Smooth muscle cell (in vitro differentiated cells): ENCODE data around the gene TRANK1. TPM values are rescaled to one million over a fixed set of nuclear protein-coding genes. Genes with fewer than 3 reads are reported as not detected.
"Not testable (repeated sequence)": the region's sequence is repeated elsewhere in the genome, so short reads cannot be mapped to it uniquely, and the experiment has no call there.

Experiments used
- DNase-seq: peaks from one replicate; lab custom pipeline; 2025; ENCODE audit not compliant: unreplicated experiment; lab: John Stamatoyannopoulos, UW
- H2AFZ ChIP-seq: fragments of 200-600 bp; sonication (generic); 2 replicates; pipeline ENCODE4 v1.6.0; 2016; ENCODE audit warnings: antibody characterized with exemption, low read depth, mild to moderate bottlenecking
- H3F3A ChIP-seq: fragments of 200-600 bp; sonication (generic); 2 replicates; pipeline ENCODE4 v1.6.0; 2017; ENCODE audit warnings: antibody characterized with exemption, low read depth
- H3K27ac ChIP-seq: fragments of 200-600 bp; sonication (generic); 2 replicates; pipeline ENCODE4 v1.5.1; 2016; ENCODE audit warnings: low read depth, mild to moderate bottlenecking
- H3K27me3 ChIP-seq: fragments of 200-600 bp; sonication (generic); 2 replicates; pipeline ENCODE4 v1.6.1; 2016; ENCODE audit warnings: low read depth, mild to moderate bottlenecking
- H3K36me3 ChIP-seq: fragments of 200-600 bp; sonication (generic); 2 replicates; pipeline ENCODE4 v1.5.1; 2016; ENCODE audit warnings: low read depth
- H3K4me1 ChIP-seq: fragments of 200-600 bp; sonication (generic); 2 replicates; pipeline ENCODE4 v1.5.1; 2016; ENCODE audit warnings: low read depth
- H3K4me2 ChIP-seq: fragments of 200-600 bp; sonication (generic); 2 replicates; pipeline ENCODE4 v1.6.0; 2016; ENCODE audit warnings: mild to moderate bottlenecking
- H3K4me3 ChIP-seq: fragments of 200-600 bp; sonication (generic); 2 replicates; pipeline ENCODE4 v1.5.1; 2016; ENCODE audit warnings: mild to moderate bottlenecking
- H3K79me2 ChIP-seq: fragments of 200-600 bp; sonication (generic); 2 replicates; pipeline ENCODE4 v1.6.0; 2016; ENCODE audit warnings: low read depth, mild to moderate bottlenecking
- H3K9ac ChIP-seq: fragments of 200-600 bp; sonication (generic); 2 replicates; pipeline ENCODE4 v1.6.0; 2016; ENCODE audit warnings: low read depth
- H3K9me3 ChIP-seq: fragments of 200-600 bp; sonication (generic); replicated peaks from 2 replicates; pipeline ENCODE4 v1.5.1; 2016; ENCODE audit warnings: low read depth
- H4K20me1 ChIP-seq: fragments of 200-600 bp; sonication (generic); 2 replicates; pipeline ENCODE4 v1.6.0; 2016; ENCODE audit warnings: low read depth
- CTCF ChIP-seq: fragments of 200-600 bp; sonication (generic); IDR thresholded peaks from 2 replicates; pipeline ENCODE4 v1.5.1; 2017; ENCODE audit warnings: borderline replicate concordance, mild to moderate bottlenecking, antibody characterized with exemption; ENCODE audit not compliant: insufficient read depth, poor library complexity, severe bottlenecking
- WGBS: methylation state at CpG from one replicate; pipeline ENCODE4 v1.1.7; 2016; ENCODE audit warnings: low lambda C conversion rate; 5-methylcytosine and 5-hydroxymethylcytosine counted together
- polyA plus RNA-seq: library from polyadenylated mRNA; unstranded; fragments of >200 nt; fragmentation: Nextera tagmentation; extraction: Ambion mirVana; gene quantifications from 2 replicates; pipeline ENCODE4 v1.2.1, GENCODE V29; 2016
- total RNA-seq: library from RNA; depleted of rRNA; stranded (reverse); fragments of >200 nt; gene quantifications from 2 replicates; pipeline ENCODE4 v1.2.3, GENCODE V29; 2014

TRANK1 gene
- total and polyA plus RNA-seq, 2 experiments from 2014 or later: 2.4 to 5.2 TPM

GRCh38 chr3:36956155-36956554, 11.3 kb upstream of the TRANK1 start:
- Histone ChIP-seq H3K4me2 (no peak overlapping the region), H3K9me3 (no peaks in the 10 kb centered on the region), H3K79me2 (no peaks in the 10 kb centered on the region), H3K27me3 (no peaks in the 10 kb centered on the region), H3F3A (no peaks in the 10 kb centered on the region), H3K27ac (no peak overlapping the region), H3K4me1 (no peaks in the 10 kb centered on the region), H3K9ac (no peak overlapping the region), H2AFZ (no peak overlapping the region), H4K20me1 (no peaks in the 10 kb centered on the region), H3K4me3 (no peak overlapping the region), H3K36me3 (no peaks in the 10 kb centered on the region)
- no peak for DNase-seq
- 86% methylated on average over 3 of the region's 3 CpGs for WGBS
- no peak for TF ChIP-seq CTCF

GRCh38 chr3:36954452-36955134, 9.7 kb upstream of the TRANK1 start:
- no peak for DNase-seq
- Histone ChIP-seq H3K4me1 (no peaks in the 10 kb centered on the region), H3K27me3 (no peaks in the 10 kb centered on the region), H3K27ac (no peak overlapping the region), H3K4me2 (no peak overlapping the region), H3K4me3 (no peak overlapping the region), H4K20me1 (no peaks in the 10 kb centered on the region), H3K79me2 (no peaks in the 10 kb centered on the region), H3K36me3 (no peaks in the 10 kb centered on the region), H3F3A (no peaks in the 10 kb centered on the region), H3K9me3 (no peaks in the 10 kb centered on the region), H3K9ac (no peak overlapping the region), H2AFZ (no peak overlapping the region)
- no peak for TF ChIP-seq CTCF

GRCh38 chr3:36947814-36948213, 3.0 kb upstream of the TRANK1 start:
- H3K36me3 ChIP-seq, DNase-seq, H2AFZ ChIP-seq, H3F3A ChIP-seq, H3K4me3 ChIP-seq, H3K79me2 ChIP-seq, H3K4me2 ChIP-seq, H3K27me3 ChIP-seq, H3K4me1 ChIP-seq, H3K9me3 ChIP-seq, H4K20me1 ChIP-seq, H3K9ac ChIP-seq, H3K27ac ChIP-seq: not testable (repeated sequence)
- WGBS: 91% methylated on average over 5 of the region's 5 CpGs

- no peak for TF ChIP-seq CTCF
- Histone ChIP-seq H4K20me1 (no peaks in the 10 kb centered on the region), H3K4me2 (peak overlapping the region; percentile 99), H3K4me1 (peaks cover 3% of the 10 kb centered on the region), H3K4me3 (peak overlapping the region; percentile 69), H2AFZ (peak overlapping the region; percentile 95), H3K27me3 (no peaks in the 10 kb centered on the region), H3F3A (peaks cover 6% of the 10 kb centered on the region), H3K27ac (no peak overlapping the region), H3K9ac (no peak overlapping the region), H3K79me2 (no peaks in the 10 kb centered on the region), H3K9me3 (peaks cover 3% of the 10 kb centered on the region), H3K36me3 (no peaks in the 10 kb centered on the region)
- no peak for DNase-seq
- 86% methylated on average over 28 of the region's 28 CpGs for WGBS
Measured at GRCh38 chr3:36945333-36945980, 603 bp upstream of the TRANK1 start.
